Muscle layer of duodenum (tissue), 2 donors: ENCODE measurements around the gene KRTAP10-8.
A peak's percentile ranks its signal among the peaks of the same experiment; 100 is the strongest.
"Not testable (repeated sequence)": the region's sequence is repeated elsewhere in the genome, so short reads cannot be mapped to it uniquely, and the experiment has no call there.

Source experiments
- H3K27ac ChIP-seq: one replicate; pipeline ENCODE4 v1.7.0; 2013; ENCODE audit warnings: mild to moderate bottlenecking, low read length
- H3K27me3 ChIP-seq: one replicate; pipeline ENCODE4 v1.7.0; 2013; ENCODE audit warnings: low read depth, mild to moderate bottlenecking, control low read depth, low read length
- H3K36me3 ChIP-seq, 2 donors: one replicate each; pipeline ENCODE4 v1.7.0; 2013; ENCODE audit warnings: low read length in 2 of 2, control low read depth in 1 of 2, mild to moderate bottlenecking in 1 of 2; ENCODE audit not compliant: insufficient read depth in 2 of 2, control insufficient read depth in 1 of 2
- H3K4me1 ChIP-seq, 2 donors: one replicate each; pipeline ENCODE4 v1.7.0; 2013; ENCODE audit warnings: low read length in 2 of 2, mild to moderate bottlenecking in 2 of 2, control low read depth in 1 of 2, moderate library complexity in 1 of 2; ENCODE audit not compliant: insufficient read depth in 2 of 2, control insufficient read depth in 1 of 2
- H3K4me3 ChIP-seq, 2 donors: one replicate each; pipeline ENCODE4 v1.7.0; 2013; ENCODE audit warnings: low read length in 2 of 2, low read depth in 1 of 2, mild to moderate bottlenecking in 1 of 2
- H3K9me3 ChIP-seq, 2 donors: one replicate each; pipeline ENCODE4 v1.7.0; 2013; ENCODE audit warnings: low read length in 2 of 2, control low read depth in 1 of 2, mild to moderate bottlenecking in 1 of 2; ENCODE audit not compliant: control insufficient read depth in 1 of 2
- donor health status: healthy.

KRTAP10-8 gene

GRCh38 chr21:44639331-44639655, 27.4 kb downstream of the KRTAP10-8 start:
- Histone ChIP-seq H3K27me3 (no peaks in the 10 kb centered on the region), H3K27ac (no peak overlapping the region), H3K4me1 (no peaks in the 10 kb centered on the region), H3K4me3 (no peak overlapping the region), H3K9me3 (peaks cover 17 to 19% of the 10 kb centered on the region in 2 donors), H3K36me3 (no peaks in the 10 kb centered on the region)

- Histone ChIP-seq H3K9me3 (peaks cover 17 to 27% of the 10 kb centered on the region in 2 donors), H3K27me3 (no peaks in the 10 kb centered on the region), H3K36me3 (no peaks in the 10 kb centered on the region), H3K4me1 (no peaks in the 10 kb centered on the region), H3K4me3 (no peak overlapping the region), H3K27ac (no peak overlapping the region)
Observed at GRCh38 chr21:44640761-44641160, 28.9 kb downstream of the KRTAP10-8 start.

- H3K4me3 ChIP-seq = peak overlapping the region in 1 of 2 donors; percentile 11
- no peaks in the 10 kb centered on the region for H3K4me1 ChIP-seq
- no peaks in the 10 kb centered on the region for H3K36me3 ChIP-seq
- H3K27me3 ChIP-seq = no peaks in the 10 kb centered on the region
- H3K9me3 ChIP-seq = peaks cover 17 to 27% of the 10 kb centered on the region in 2 donors
- H3K27ac ChIP-seq = no peak overlapping the region
Observed at GRCh38 chr21:44643741-44644310, 31.9 kb downstream of the KRTAP10-8 start.

- Histone ChIP-seq H3K27me3 (no peaks in the 10 kb centered on the region), H3K4me1 (no peaks in the 10 kb centered on the region), H3K4me3 (no peak overlapping the region), H3K9me3 (peaks cover 17 to 27% of the 10 kb centered on the region in 2 donors), H3K36me3 (no peaks in the 10 kb centered on the region), H3K27ac (no peak overlapping the region)
Observed at GRCh38 chr21:44644878-44645277, 33.0 kb downstream of the KRTAP10-8 start.

- not testable (repeated sequence) for H3K27me3 ChIP-seq, H3K4me1 ChIP-seq, H3K27ac ChIP-seq, H3K36me3 ChIP-seq, H3K4me3 ChIP-seq
- peaks cover 7 to 17% of the 10 kb centered on the region in 2 donors for H3K9me3 ChIP-seq
Observed at GRCh38 chr21:44646366-44647221, 34.7 kb downstream of the KRTAP10-8 start, which contains the start of gene KRTAP10-11. KRTAP10-11 (plus strand) TSS chr21:44646414; CDS start chr21:44646459, 45 bp downstream.

GRCh38 chr21:44647222-44647552, 35.3 kb downstream of the KRTAP10-8 start:
- no peaks in the 10 kb centered on the region for H3K27me3 ChIP-seq
- no peak overlapping the region for H3K4me3 ChIP-seq
- no peaks in the 10 kb centered on the region for H3K4me1 ChIP-seq
- peaks cover 6 to 17% of the 10 kb centered on the region in 2 donors for H3K9me3 ChIP-seq
- H3K27ac ChIP-seq = no peak overlapping the region
- no peaks in the 10 kb centered on the region for H3K36me3 ChIP-seq

- Histone ChIP-seq H3K4me1 (no peaks in the 10 kb centered on the region), H3K36me3 (no peaks in the 10 kb centered on the region), H3K9me3 (peaks cover 6 to 16% of the 10 kb centered on the region in 2 donors), H3K4me3 (no peak overlapping the region), H3K27me3 (no peaks in the 10 kb centered on the region), H3K27ac (no peak overlapping the region)
Observed at GRCh38 chr21:44648557-44649311, 36.9 kb downstream of the KRTAP10-8 start.

- H3K4me1 ChIP-seq = no peaks in the 10 kb centered on the region
- no peak overlapping the region for H3K27ac ChIP-seq
- H3K27me3 ChIP-seq = no peaks in the 10 kb centered on the region
Observed at GRCh38 chr21:44649521-44650100, 37.7 kb downstream of the KRTAP10-8 start.

GRCh38 chr21:44650265-44650972, 38.5 kb downstream of the KRTAP10-8 start:
- no peaks in the 10 kb centered on the region for H3K27me3 ChIP-seq
- H3K27ac ChIP-seq = no peak overlapping the region
- H3K4me3 ChIP-seq = no peak overlapping the region
- no peaks in the 10 kb centered on the region for H3K4me1 ChIP-seq
- H3K9me3 ChIP-seq = peaks cover 0 to 3% of the 10 kb centered on the region in 2 donors
- no peaks in the 10 kb centered on the region for H3K36me3 ChIP-seq

More at GRCh38 chr21:44649521-44650100, 37.7 kb downstream of the KRTAP10-8 start:
- H3K36me3 ChIP-seq = no peaks in the 10 kb centered on the region
- H3K9me3 ChIP-seq = peaks cover 0 to 10% of the 10 kb centered on the region in 2 donors
- H3K4me3 ChIP-seq = no peak overlapping the region

GRCh38 chr21:44650973-44651675, 39.2 kb downstream of the KRTAP10-8 start:
- H3K27me3 ChIP-seq = no peaks in the 10 kb centered on the region
- peaks cover 0 to 9% of the 10 kb centered on the region in 2 donors for H3K9me3 ChIP-seq
- H3K36me3 ChIP-seq = no peaks in the 10 kb centered on the region
- no peaks in the 10 kb centered on the region for H3K4me1 ChIP-seq
- no peak overlapping the region for H3K27ac ChIP-seq
- H3K4me3 ChIP-seq = no peak overlapping the region
